GM12878 (cell line): Measurements from ENCODE around the gene APOH. TPM values are rescaled to one million over a fixed set of nuclear protein-coding genes. Genes with fewer than 3 reads are reported as not detected.

ENCODE experiments used
- ATAC-seq: fragments of 200-7000 bp; cut with Tn5 transposase; 3 replicates; pipeline ENCODE4 v1.9.1; 2020; ENCODE audit warnings: mild to moderate bottlenecking, moderate library complexity
- BruUV-seq: library from RNA; stranded (reverse); fragments of 400-500 nt; replicated peaks from 2 replicates; lab custom pipeline; 2021; lab: Mats Ljungman, UMichigan
- CTCF ChIA-PET: fragments of 300-600 bp; sonication (Branson Sonifier 250); formaldehyde crosslinking; extraction: SDS; loops from one replicate; lab custom pipeline; 2021; ENCODE audit warnings: inconsistent platforms; lab: Yijun Ruan, JAX
- POLR2A ChIA-PET: fragments of 350-600 bp; formaldehyde crosslinking; extraction: SDS; loops from one replicate; lab custom pipeline; 2021; ENCODE audit warnings: inconsistent platforms; lab: Charles Lee
- RAD21 ChIA-PET: fragments of 300-600 bp; sonication (Branson Sonifier 250); formaldehyde crosslinking; loops from one replicate; lab custom pipeline; 2023; ENCODE audit warnings: antibody characterized with exemption; ENCODE audit not compliant: unreplicated experiment; lab: Charles Lee
- SMC1A ChIA-PET: fragments of 300-600 bp; sonication (Branson Sonifier 250); formaldehyde crosslinking; loops from one replicate; lab custom pipeline; 2023; ENCODE audit not compliant: unreplicated experiment, uncharacterized antibody; lab: Charles Lee
- DNase-seq: peaks from one replicate; pipeline ENCODE4 v3.0.0-alpha.2; 2011; ENCODE audit warnings: low read depth, low spot score
- FAIRE-seq: peaks from 3 replicates; lab custom pipeline; 2011; peaks lifted over from hg19 to GRCh38; lab: Jason Lieb, UNC
- H2AFZ ChIP-seq: 2 replicates; pipeline ENCODE4 v1.6.0; 2011; ENCODE audit warnings: low read depth, low read length, control low read depth; ENCODE audit not compliant: control insufficient read depth
- H3K27ac ChIP-seq: 2 replicates; pipeline ENCODE4 v1.5.1; 2011; ENCODE audit warnings: control low read depth; ENCODE audit not compliant: control insufficient read depth, insufficient read depth
- H3K27me3 ChIP-seq, 2 experiments: replicated peaks in 1 of 2; 2 replicates each; pipeline versions ENCODE4 v1.6.0 to v1.6.1; 2011; ENCODE audit warnings: low read length in 1 of 2; ENCODE audit not compliant: control insufficient read depth in 2 of 2, insufficient read depth in 2 of 2
- H3K36me3 ChIP-seq, 2 experiments: 2 replicates each; pipeline ENCODE4 v1.5.1; 2011; ENCODE audit warnings: low read length in 1 of 2; ENCODE audit not compliant: control insufficient read depth in 2 of 2, insufficient read depth in 2 of 2
- H3K4me1 ChIP-seq: 2 replicates; pipeline ENCODE4 v1.6.1; 2011; ENCODE audit warnings: mild to moderate bottlenecking, low read length, moderate library complexity, mixed read lengths; ENCODE audit not compliant: control insufficient read depth, insufficient read depth
- H3K4me2 ChIP-seq: 2 replicates; pipeline ENCODE4 v1.6.0; 2011; ENCODE audit warnings: control low read depth; ENCODE audit not compliant: control insufficient read depth, insufficient read depth
- H3K4me3 ChIP-seq: fragments of 200-600 bp; sonication (generic); 2 replicates; pipeline ENCODE4 v1.5.1; 2016
- H3K79me2 ChIP-seq: 2 replicates; pipeline ENCODE4 v1.6.0; 2011; ENCODE audit warnings: low read length; ENCODE audit not compliant: control insufficient read depth, insufficient read depth
- H3K9ac ChIP-seq: 2 replicates; pipeline ENCODE4 v1.8.0; 2011; ENCODE audit warnings: low read length, control low read depth, mixed read lengths; ENCODE audit not compliant: control insufficient read depth, insufficient read depth
- H3K9me3 ChIP-seq: replicated peaks from 3 replicates; pipeline ENCODE4 v1.5.1; 2011; ENCODE audit warnings: mild to moderate bottlenecking, low read length; ENCODE audit not compliant: control insufficient read depth, insufficient read depth
- H4K20me1 ChIP-seq: 2 replicates; pipeline ENCODE4 v1.6.0; 2011; ENCODE audit not compliant: control insufficient read depth, insufficient read depth
- CREM ChIP-seq: IDR thresholded peaks from 2 replicates; pipeline ENCODE4 v1.6.1; 2014; ENCODE audit warnings: antibody characterized with exemption, low read depth
- CTCF ChIP-seq, 3 experiments: IDR thresholded peaks in 2 of 3; conservative IDR thresholded peaks in 1 of 3; 2 replicates each; pipeline ENCODE4 v1.5.1; 2011; ENCODE audit warnings: low read depth in 3 of 3, low read length in 3 of 3, mild to moderate bottlenecking in 3 of 3, control low read depth in 2 of 3, moderate library complexity in 2 of 3, inconsistent platforms in 1 of 3, mixed read lengths in 1 of 3; ENCODE audit not compliant: control insufficient read depth in 2 of 3, insufficient read depth in 1 of 3; ENCODE audit errors: extremely low read depth in 1 of 3
- NBN ChIP-seq: fragments of 450-650 bp; IDR thresholded peaks from 2 replicates; pipeline ENCODE4 v1.6.1; 2016
- PAX5 ChIP-seq: IDR thresholded peaks from 2 replicates; pipeline ENCODE4 v1.6.1; 2011; ENCODE audit warnings: low read depth, low read length, borderline replicate concordance
- RFX5 ChIP-seq: IDR thresholded peaks from 2 replicates; pipeline ENCODE4 v1.6.1; 2011; ENCODE audit warnings: low read depth, low read length, improper control_type of control experiment
- SIX5 ChIP-seq: IDR thresholded peaks from 2 replicates; pipeline ENCODE4 v1.6.1; 2011; ENCODE audit warnings: mild to moderate bottlenecking, low read depth, low read length, moderate library complexity; ENCODE audit not compliant: severe bottlenecking
- WRNIP1 ChIP-seq: IDR thresholded peaks from 2 replicates; pipeline ENCODE4 v1.6.1; 2011; ENCODE audit warnings: low read depth, low read length, improper control_type of control experiment, borderline replicate concordance
- ZNF207 ChIP-seq: fragments of 450-650 bp; IDR thresholded peaks from 2 replicates; pipeline ENCODE4 v1.6.1; 2014; ENCODE audit warnings: antibody characterized with exemption, mild to moderate bottlenecking, borderline replicate concordance
- WGBS: methylation state at CpG from one replicate; pipeline ENCODE4 v1.1.6; 2016; ENCODE audit warnings: low lambda C conversion rate; ENCODE audit not compliant: insufficient replicate concordance, insufficient coverage; ENCODE audit errors: missing lambda C conversion rate; 5-methylcytosine and 5-hydroxymethylcytosine counted together
- in situ Hi-C: fragments of 300-500 bp; cut with MboI; formaldehyde crosslinking; loops from 9 replicates; pipeline ENCODE4 v1.14.3; 2018; ENCODE audit warnings: mixed read lengths
- intact Hi-C: fragments of 100-400 bp; cut with micrococcal nuclease; formaldehyde crosslinking; loops from one replicate; pipeline ENCODE4 v1.14.2; 2022; ENCODE audit not compliant: unreplicated experiment
- polyA plus RNA-seq, 11 experiments: library from polyadenylated mRNA; depleted of rRNA in 4 of 11; unstranded in 6 of 11; stranded (reverse) in 5 of 11; fragments of >200 nt; fragmentation: Nextera tagmentation in 4 of 11; fragmentation: Illumina TruSeq in 1 of 11; extraction: Ambion mirVana in 4 of 11; extraction: Trizol in 1 of 11; gene quantifications; 1 replicate in 1 of 11; 2 replicates in 10 of 11; pipeline versions ENCODE4 v1.2.1 to v1.2.3, GENCODE V29; 2011 to 2016; ENCODE audit warnings: inconsistent platforms in 2 of 11, missing spikeins in 2 of 11, low read depth in 1 of 11
- total RNA-seq, 4 experiments: library from RNA; depleted of rRNA in 3 of 4; stranded (reverse); fragments of >200 nt in 3 of 4; fragmentation: Illumina TruSeq in 1 of 4; extraction: Trizol in 1 of 4; gene quantifications; 2 replicates each; pipeline versions ENCODE4 v1.2.1 to v1.2.3, GENCODE V29; 2013 to 2021
- TF ChIP-seq, protein P1 (sequence below): fragments of 150-350 bp; IDR thresholded peaks from 2 replicates; pipeline ENCODE4 v1.6.1; 2016; ENCODE audit warnings: low read depth, low read length
- TF ChIP-seq, protein P2 (sequence below): fragments of 450-650 bp; formaldehyde crosslinking; IDR thresholded peaks from 2 replicates; pipeline ENCODE4 v1.4.0; 2020; ENCODE audit warnings: mild to moderate bottlenecking, moderate library complexity

The APOH gene
- total and polyA plus RNA-seq, 10 of the 15 experiments (the other 5 are each of a cell fraction or from before 2014, with no cell fraction given) = 1.8 TPM; not detected in 9

GRCh38 chr17:66177048-66177447, 52.2 kb downstream of the APOH start:
- no peak overlapping the region for H3K9ac ChIP-seq
- ChIA-PET POLR2A (no interaction called here), CTCF (no interaction called here), RAD21 (no interaction called here), SMC1A (no interaction called here)
- BruUV-seq = no TSS peak
- no peak overlapping the region for H3K4me2 ChIP-seq
- no peaks in the 10 kb centered on the region for H3K4me1 ChIP-seq
- no peaks in the 10 kb centered on the region for H3K27me3 ChIP-seq
- H2AFZ ChIP-seq = no peak overlapping the region
- no peak overlapping the region for H3K4me3 ChIP-seq
- intact Hi-C loops (no loop called here), in situ Hi-C loops (no loop called here)
- ATAC-seq (no peak), DNase-seq (no peak), FAIRE-seq (no peak)
- H3K36me3 ChIP-seq = no peaks in the 10 kb centered on the region
- no peak overlapping the region for H3K27ac ChIP-seq
- no peaks in the 10 kb centered on the region for H3K79me2 ChIP-seq
- no peaks in the 10 kb centered on the region for H4K20me1 ChIP-seq
- H3K9me3 ChIP-seq = no peaks in the 10 kb centered on the region
- TF ChIP-seq SIX5 (no peak), ZNF207 (no peak), CTCF (IDR thresholded peaks at IDR 0.05 in 2 of 3, conservative IDR thresholded peaks at IDR 0.05 in 1 of 3; ENCODE audit: control insufficient read depth in 2 of 3, extremely low read depth in 1 of 3, insufficient read depth in 1 of 3, low read depth in 3 of 3, low read length in 3 of 3) (no peak), CREM (no peak)

DNA sequence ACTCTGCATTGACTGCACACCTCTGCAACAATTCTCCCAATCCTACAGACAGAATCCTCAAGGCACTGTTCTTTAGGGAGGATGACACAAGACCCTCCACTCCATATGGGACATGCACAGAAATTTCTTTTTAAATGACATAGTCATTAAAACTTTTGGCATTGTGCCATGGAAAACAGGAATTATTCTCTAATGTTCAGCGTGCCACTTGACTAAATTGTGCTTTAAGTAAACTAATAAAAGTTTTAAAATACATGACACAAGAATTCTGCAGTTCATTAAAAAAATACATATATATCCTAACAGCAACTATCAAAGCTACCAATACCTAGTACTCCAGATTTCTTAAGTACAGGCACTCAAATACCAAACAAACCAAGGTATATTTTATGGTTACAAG, 53.3 kb downstream of the APOH start:
- no peak for DNase-seq
- Histone ChIP-seq H3K79me2 (no peaks in the 10 kb centered on the region), H3K9ac (no peak overlapping the region), H3K4me2 (no peak overlapping the region), H3K4me1 (no peaks in the 10 kb centered on the region), H3K27ac (no peak overlapping the region), H3K36me3 (no peaks in the 10 kb centered on the region), H3K4me3 (no peak overlapping the region), H4K20me1 (no peaks in the 10 kb centered on the region), H3K27me3 (no peaks in the 10 kb centered on the region), H2AFZ (no peak overlapping the region), H3K9me3 (no peaks in the 10 kb centered on the region)
- no peak for ATAC-seq
- WGBS = 0% methylated on average over 1 of the region's 1 CpG
- in situ Hi-C loops = no loop called here
- ChIA-PET RAD21 (no interaction called here), SMC1A (interaction anchor here (1.2 kb wide), 1 partner anchor 10 kb away, joined by 5 read pairs; no protein-coding TSS in a partner anchor), POLR2A (no interaction called here), CTCF (no interaction called here)
- intact Hi-C loops = no loop called here
- TF ChIP-seq, protein P1, sequence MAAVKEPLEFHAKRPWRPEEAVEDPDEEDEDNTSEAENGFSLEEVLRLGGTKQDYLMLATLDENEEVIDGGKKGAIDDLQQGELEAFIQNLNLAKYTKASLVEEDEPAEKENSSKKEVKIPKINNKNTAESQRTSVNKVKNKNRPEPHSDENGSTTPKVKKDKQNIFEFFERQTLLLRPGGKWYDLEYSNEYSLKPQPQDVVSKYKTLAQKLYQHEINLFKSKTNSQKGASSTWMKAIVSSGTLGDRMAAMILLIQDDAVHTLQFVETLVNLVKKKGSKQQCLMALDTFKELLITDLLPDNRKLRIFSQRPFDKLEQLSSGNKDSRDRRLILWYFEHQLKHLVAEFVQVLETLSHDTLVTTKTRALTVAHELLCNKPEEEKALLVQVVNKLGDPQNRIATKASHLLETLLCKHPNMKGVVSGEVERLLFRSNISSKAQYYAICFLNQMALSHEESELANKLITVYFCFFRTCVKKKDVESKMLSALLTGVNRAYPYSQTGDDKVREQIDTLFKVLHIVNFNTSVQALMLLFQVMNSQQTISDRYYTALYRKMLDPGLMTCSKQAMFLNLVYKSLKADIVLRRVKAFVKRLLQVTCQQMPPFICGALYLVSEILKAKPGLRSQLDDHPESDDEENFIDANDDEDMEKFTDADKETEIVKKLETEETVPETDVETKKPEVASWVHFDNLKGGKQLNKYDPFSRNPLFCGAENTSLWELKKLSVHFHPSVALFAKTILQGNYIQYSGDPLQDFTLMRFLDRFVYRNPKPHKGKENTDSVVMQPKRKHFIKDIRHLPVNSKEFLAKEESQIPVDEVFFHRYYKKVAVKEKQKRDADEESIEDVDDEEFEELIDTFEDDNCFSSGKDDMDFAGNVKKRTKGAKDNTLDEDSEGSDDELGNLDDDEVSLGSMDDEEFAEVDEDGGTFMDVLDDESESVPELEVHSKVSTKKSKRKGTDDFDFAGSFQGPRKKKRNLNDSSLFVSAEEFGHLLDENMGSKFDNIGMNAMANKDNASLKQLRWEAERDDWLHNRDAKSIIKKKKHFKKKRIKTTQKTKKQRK = no peak
- TF ChIP-seq PAX5 = no peak
- TF ChIP-seq, protein P2, sequence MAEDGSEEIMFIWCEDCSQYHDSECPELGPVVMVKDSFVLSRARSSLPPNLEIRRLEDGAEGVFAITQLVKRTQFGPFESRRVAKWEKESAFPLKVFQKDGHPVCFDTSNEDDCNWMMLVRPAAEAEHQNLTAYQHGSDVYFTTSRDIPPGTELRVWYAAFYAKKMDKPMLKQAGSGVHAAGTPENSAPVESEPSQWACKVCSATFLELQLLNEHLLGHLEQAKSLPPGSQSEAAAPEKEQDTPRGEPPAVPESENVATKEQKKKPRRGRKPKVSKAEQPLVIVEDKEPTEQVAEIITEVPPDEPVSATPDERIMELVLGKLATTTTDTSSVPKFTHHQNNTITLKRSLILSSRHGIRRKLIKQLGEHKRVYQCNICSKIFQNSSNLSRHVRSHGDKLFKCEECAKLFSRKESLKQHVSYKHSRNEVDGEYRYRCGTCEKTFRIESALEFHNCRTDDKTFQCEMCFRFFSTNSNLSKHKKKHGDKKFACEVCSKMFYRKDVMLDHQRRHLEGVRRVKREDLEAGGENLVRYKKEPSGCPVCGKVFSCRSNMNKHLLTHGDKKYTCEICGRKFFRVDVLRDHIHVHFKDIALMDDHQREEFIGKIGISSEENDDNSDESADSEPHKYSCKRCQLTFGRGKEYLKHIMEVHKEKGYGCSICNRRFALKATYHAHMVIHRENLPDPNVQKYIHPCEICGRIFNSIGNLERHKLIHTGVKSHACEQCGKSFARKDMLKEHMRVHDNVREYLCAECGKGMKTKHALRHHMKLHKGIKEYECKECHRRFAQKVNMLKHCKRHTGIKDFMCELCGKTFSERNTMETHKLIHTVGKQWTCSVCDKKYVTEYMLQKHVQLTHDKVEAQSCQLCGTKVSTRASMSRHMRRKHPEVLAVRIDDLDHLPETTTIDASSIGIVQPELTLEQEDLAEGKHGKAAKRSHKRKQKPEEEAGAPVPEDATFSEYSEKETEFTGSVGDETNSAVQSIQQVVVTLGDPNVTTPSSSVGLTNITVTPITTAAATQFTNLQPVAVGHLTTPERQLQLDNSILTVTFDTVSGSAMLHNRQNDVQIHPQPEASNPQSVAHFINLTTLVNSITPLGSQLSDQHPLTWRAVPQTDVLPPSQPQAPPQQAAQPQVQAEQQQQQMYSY (CRISPR knock-in tag) = no peak
- TF ChIP-seq WRNIP1 = no peak
- no peak for TF ChIP-seq RFX5
- no peak for TF ChIP-seq NBN
- no TSS peak for BruUV-seq
- FAIRE-seq = no peak
